Measurements from ENCODE around the gene BIRC6.
"Not testable (repeated sequence)": the region's sequence is repeated elsewhere in the genome, so short reads cannot be mapped to it uniquely, and the experiment has no call there.

BIRC6 gene

DNA sequence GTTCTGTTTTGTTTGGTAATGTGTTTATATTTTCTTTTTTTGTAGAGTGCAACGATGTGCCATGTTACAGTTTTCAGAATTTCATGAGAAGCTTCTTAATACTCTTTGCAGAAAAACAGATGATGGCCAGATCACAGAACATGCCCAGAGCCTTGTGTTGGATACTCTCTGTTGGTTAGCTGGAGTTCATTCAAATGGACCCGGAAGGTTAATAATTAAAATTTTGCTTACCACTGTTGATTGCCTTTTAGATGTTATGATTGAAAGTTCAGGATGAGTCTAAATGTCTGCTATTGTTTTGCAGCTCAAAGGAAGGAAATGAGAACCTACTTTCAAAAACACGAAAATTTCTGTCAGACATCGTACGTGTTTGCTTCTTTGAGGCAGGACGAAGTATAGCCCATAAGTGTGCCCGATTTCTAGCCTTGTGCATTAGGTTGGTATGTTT is 85.2 kb downstream of the BIRC6 start:
- no peak for ATAC-seq (ENCODE audit: low read depth)

DNA sequence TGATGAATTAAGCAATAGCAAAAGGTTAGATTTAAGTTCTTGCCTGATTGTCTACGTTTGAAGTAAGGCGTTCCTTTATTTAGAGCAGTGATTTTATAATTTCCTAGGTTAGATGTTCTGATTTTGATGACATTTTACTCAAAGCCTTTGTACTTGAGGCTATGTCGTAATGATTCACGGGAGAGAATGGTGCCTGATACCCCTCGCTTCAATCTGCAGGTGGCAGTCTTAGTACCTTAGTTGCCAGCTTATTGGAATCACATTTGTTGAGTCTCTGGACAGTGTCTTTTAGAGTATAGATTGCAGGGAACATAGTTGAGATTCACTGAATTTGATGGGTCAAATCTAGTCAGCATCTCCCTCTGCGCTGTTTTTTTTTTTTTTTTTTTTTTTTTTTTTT is 89.5 kb downstream of the BIRC6 start:
- no peak for ATAC-seq (ENCODE audit: low read depth)
- Mint-ChIP-seq H3K4me3 (no peak overlapping the region), H3K27ac (no peak overlapping the region), H3K4me1 (peaks cover 3% of the 10 kb centered on the region), H3K9me3 (no peaks in the 10 kb centered on the region), H3K27me3 (no peaks in the 10 kb centered on the region), H3K36me3 (peaks cover 43% of the 10 kb centered on the region)
- DNase-seq (ENCODE audit: low spot score in 2 of 2): no peak

More for the DNA sequence above, 85.2 kb downstream of the BIRC6 start:
- peaks cover 42% of the 10 kb centered on the region for H3K36me3 Mint-ChIP-seq
- no peaks in the 10 kb centered on the region for H3K27me3 Mint-ChIP-seq
- H3K9me3 Mint-ChIP-seq: no peaks in the 10 kb centered on the region
- DNase-seq (ENCODE audit: low spot score in 2 of 2): no peak
- no peak overlapping the region for H3K27ac Mint-ChIP-seq
- H3K4me3 Mint-ChIP-seq: no peak overlapping the region
- H3K4me1 Mint-ChIP-seq: no peaks in the 10 kb centered on the region

DNA sequence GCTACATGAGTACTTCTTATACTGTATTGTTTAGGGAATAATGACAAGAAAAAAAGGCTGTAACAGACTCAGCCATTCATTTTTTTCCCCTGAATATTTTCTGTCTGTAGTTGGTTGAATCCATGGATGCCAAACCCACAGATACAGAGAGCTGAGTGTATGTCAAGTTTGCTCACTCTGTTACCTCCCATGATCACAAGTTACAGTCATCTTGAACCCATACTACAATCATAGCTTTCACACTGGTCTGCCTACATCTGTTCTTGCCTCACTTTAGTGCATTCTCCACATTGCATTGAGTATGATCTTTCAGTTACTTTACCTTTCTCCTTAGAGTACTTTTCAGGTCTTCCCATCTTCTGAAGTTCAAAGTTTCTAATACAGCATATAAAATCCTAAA is 94.0 kb downstream of the BIRC6 start:
- peaks cover 25% of the 10 kb centered on the region for H3K36me3 Mint-ChIP-seq
- DNase-seq (ENCODE audit: low spot score in 2 of 2) (no peak), ATAC-seq (ENCODE audit: low read depth) (no peak)
- peak overlapping the region; percentile 1 for H3K27ac Mint-ChIP-seq
- no peaks in the 10 kb centered on the region for H3K27me3 Mint-ChIP-seq
- H3K4me3 Mint-ChIP-seq: no peak overlapping the region
- H3K9me3 Mint-ChIP-seq: no peaks in the 10 kb centered on the region
- peaks cover 3% of the 10 kb centered on the region for H3K4me1 Mint-ChIP-seq

DNA sequence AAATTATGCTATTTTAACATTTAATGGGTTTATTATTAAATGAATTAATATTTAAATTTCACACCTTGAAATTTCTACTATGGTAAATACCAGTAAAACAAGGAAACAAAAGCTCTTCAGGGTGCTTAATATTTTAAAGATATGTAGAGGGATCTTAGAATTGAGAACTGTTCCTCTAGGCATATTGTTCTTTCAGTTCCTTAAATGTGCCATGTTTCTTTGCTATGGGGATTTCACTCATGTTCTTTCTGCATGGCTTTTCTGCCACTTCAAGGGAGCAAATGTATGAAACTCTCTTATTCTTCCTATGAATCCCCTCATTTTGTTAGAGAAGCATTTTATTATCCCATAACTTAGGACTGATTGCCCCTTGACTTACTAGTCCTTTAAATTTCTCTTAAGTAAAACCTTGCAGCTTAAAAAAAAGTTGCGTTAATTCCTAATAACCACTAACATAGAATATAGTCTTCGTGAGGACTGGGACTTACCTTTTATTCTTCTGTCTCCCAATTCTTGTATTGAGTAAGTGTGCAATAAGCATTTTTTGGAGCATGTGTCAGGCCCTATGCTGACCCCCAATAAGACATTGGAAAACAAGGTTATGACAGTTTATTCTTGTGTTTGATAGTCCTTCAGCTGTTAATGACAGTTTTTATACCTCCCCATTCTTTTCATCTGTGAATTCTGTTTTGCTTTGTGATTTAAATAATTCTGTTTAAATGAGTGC is 95.7 kb downstream of the BIRC6 start:
- Mint-ChIP-seq H3K4me3 (no peak overlapping the region), H3K36me3 (peaks cover 28% of the 10 kb centered on the region), H3K9me3 (no peaks in the 10 kb centered on the region), H3K4me1 (peaks cover 3% of the 10 kb centered on the region), H3K27ac (no peak overlapping the region), H3K27me3 (no peaks in the 10 kb centered on the region)
- no peak for DNase-seq (ENCODE audit: low spot score in 2 of 2)
- ATAC-seq (ENCODE audit: low read depth): peak; percentile 37

- peaks cover 3% of the 10 kb centered on the region for H3K4me1 Mint-ChIP-seq
- DNase-seq (ENCODE audit: low spot score in 2 of 2) (no peak), ATAC-seq (ENCODE audit: low read depth) (no peak)
- H3K36me3 Mint-ChIP-seq: peaks cover 30% of the 10 kb centered on the region
- no peaks in the 10 kb centered on the region for H3K9me3 Mint-ChIP-seq
- no peaks in the 10 kb centered on the region for H3K27me3 Mint-ChIP-seq
- H3K4me3 Mint-ChIP-seq: no peak overlapping the region
- peak overlapping the region; percentile 45 for H3K27ac Mint-ChIP-seq
These were observed 96.6 kb downstream of the BIRC6 start for GRCh38 chr2:32453242-32454062.

DNA sequence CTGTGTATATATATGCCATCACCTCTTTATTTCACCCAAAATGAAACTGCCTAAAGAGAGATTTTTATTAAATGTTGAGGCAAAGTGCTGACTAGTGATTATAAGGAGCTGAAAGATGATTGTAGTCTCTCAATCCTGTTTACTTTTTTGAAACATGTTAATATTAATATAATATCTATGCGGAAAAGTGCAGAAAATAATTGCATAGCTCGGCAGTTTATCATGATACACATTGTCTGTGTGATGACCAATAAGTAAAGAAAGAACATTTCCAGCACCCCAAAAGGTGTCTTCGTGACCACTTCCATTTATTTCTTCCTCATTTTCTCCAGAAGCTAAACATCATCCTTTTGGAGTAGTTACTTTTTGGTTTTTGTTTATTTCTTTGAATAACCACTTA is 99.0 kb downstream of the BIRC6 start:
- H3K4me1 Mint-ChIP-seq: peaks cover 6% of the 10 kb centered on the region
- H3K4me3 Mint-ChIP-seq: no peak overlapping the region
- ATAC-seq (ENCODE audit: low read depth) (no peak), DNase-seq (ENCODE audit: low spot score in 2 of 2) (no peak)
- peaks cover 22% of the 10 kb centered on the region for H3K36me3 Mint-ChIP-seq
- no peaks in the 10 kb centered on the region for H3K9me3 Mint-ChIP-seq
- peak overlapping the region; percentile 24 for H3K27ac Mint-ChIP-seq
- H3K27me3 Mint-ChIP-seq: no peaks in the 10 kb centered on the region

DNA sequence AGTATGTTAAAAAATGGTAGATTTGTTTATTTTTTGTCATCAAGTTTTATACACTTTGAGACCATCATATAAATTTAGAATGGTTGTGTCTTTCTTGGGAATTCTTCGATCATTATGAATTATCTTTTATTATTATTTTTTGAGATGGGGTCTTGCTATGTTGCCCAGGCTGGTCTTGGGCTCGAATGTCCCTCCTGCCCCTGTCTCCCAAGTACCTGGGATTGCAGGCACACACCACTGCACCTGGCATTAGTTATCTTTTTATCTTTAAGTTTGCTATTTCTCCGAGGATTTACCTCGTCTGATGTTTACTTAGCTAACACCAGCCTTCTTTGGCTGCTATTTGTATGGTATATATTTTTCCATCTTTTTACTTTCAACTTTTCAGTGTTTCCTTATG is 100.0 kb downstream of the BIRC6 start:
- peaks cover 19% of the 10 kb centered on the region for H3K36me3 Mint-ChIP-seq
- H3K27me3 Mint-ChIP-seq: no peaks in the 10 kb centered on the region

GRCh38 chr2:32457814-32458213 is 101.0 kb downstream of the BIRC6 start:
- no peak overlapping the region for H3K27ac Mint-ChIP-seq
- H3K4me1 Mint-ChIP-seq: peaks cover 3% of the 10 kb centered on the region

More for the DNA sequence above, 100.0 kb downstream of the BIRC6 start:
- Mint-ChIP-seq H3K4me1 (peaks cover 3% of the 10 kb centered on the region), H3K9me3 (no peaks in the 10 kb centered on the region), H3K27ac (no peak overlapping the region), H3K4me3 (no peak overlapping the region)
- no peak for DNase-seq (ENCODE audit: low spot score in 2 of 2)
- no peak for ATAC-seq (ENCODE audit: low read depth)

DNA sequence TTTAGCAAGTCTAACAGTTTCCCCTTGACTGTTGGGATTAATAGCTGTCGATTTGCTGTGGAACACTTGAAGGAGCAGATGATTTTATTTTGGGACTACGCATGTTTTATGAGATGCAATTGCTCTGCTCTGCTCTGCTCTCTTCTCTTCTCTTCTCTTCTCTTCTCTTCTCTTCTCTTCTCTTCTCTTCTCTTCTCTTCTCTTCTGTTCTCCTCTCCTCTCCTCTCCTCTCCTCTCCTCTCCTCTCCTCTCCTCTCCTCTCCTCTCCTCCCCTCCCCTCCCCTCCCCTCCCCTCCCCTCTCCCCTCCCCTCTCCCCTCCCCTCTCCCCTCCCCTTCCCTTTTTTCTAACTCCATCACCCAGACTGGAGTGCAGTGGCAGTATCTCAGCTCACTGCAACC is 104.0 kb downstream of the BIRC6 start:
- not testable (repeated sequence) for H3K27me3 Mint-ChIP-seq; H3K27ac Mint-ChIP-seq; H3K4me3 Mint-ChIP-seq; H3K4me1 Mint-ChIP-seq; H3K9me3 Mint-ChIP-seq; DNase-seq (ENCODE audit: low spot score in 2 of 2); ATAC-seq (ENCODE audit: low read depth)
- H3K36me3 Mint-ChIP-seq: peaks cover 24% of the 10 kb centered on the region

More at GRCh38 chr2:32457814-32458213, 101.0 kb downstream of the BIRC6 start:
- H3K9me3 Mint-ChIP-seq: no peaks in the 10 kb centered on the region
- H3K4me3 Mint-ChIP-seq: no peak overlapping the region
- H3K36me3 Mint-ChIP-seq: peaks cover 20% of the 10 kb centered on the region
- H3K27me3 Mint-ChIP-seq: no peaks in the 10 kb centered on the region
- ATAC-seq (ENCODE audit: low read depth) (no peak), DNase-seq (ENCODE audit: low spot score in 2 of 2) (no peak)

GRCh38 chr2:32463110-32463509 is 106.3 kb downstream of the BIRC6 start:
- no peaks in the 10 kb centered on the region for H3K27me3 Mint-ChIP-seq
- no peak overlapping the region for H3K27ac Mint-ChIP-seq
- DNase-seq (ENCODE audit: low spot score in 2 of 2) (no peak), ATAC-seq (ENCODE audit: low read depth) (no peak)
- peaks cover 22% of the 10 kb centered on the region for H3K36me3 Mint-ChIP-seq
- no peak overlapping the region for H3K4me3 Mint-ChIP-seq
- no peaks in the 10 kb centered on the region for H3K9me3 Mint-ChIP-seq
- peaks cover 3% of the 10 kb centered on the region for H3K4me1 Mint-ChIP-seq

DNA sequence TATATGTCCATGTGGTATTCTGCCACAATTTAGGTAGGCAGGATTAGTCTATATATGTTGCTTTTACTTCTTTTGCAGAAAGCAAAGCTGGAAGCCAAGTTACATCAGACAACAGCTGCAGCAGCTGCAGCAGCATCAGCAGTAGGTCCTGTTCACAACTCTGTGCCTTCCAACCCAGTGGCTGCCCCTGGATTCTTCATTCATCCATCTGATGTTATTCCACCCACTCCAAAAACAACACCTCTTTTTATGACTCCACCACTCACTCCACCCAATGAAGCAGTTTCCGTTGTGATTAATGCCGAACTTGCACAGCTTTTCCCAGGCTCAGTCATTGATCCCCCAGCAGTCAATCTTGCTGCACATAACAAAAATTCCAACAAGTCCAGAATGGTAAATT is 107.6 kb downstream of the BIRC6 start:
- no peak overlapping the region for H3K4me3 Mint-ChIP-seq
- H3K27me3 Mint-ChIP-seq: no peaks in the 10 kb centered on the region
- no peak for DNase-seq (ENCODE audit: low spot score in 2 of 2)
- peaks cover 27% of the 10 kb centered on the region for H3K36me3 Mint-ChIP-seq
- no peak overlapping the region for H3K27ac Mint-ChIP-seq
- H3K4me1 Mint-ChIP-seq: no peaks in the 10 kb centered on the region
- no peaks in the 10 kb centered on the region for H3K9me3 Mint-ChIP-seq
- ATAC-seq (ENCODE audit: low read depth): no peak

- H3K27ac Mint-ChIP-seq: peak overlapping the region; percentile 15
These were observed 115.8 kb downstream of the BIRC6 start for GRCh38 chr2:32472605-32473004.

DNA sequence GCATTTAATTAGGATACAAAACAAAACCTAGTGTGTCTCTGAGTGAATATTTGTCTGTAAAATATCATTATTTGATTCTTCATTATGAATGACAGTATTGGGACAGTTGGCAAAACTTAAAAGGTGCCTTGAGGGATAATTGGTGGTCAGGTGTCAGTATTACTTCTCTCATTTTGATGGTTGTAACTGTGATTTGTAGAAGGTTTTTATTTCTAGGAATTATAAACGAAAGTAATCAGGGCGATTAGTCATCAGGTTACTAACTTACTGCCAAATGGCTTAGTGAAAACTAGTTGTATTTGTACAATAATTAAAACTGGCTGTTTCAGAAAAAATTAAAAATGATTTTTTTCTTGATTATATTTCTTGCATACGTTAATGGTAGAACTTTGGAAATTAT is 117.6 kb downstream of the BIRC6 start:
- ATAC-seq (ENCODE audit: low read depth) (no peak), DNase-seq (ENCODE audit: low spot score in 2 of 2) (no peak)
- peaks cover 19% of the 10 kb centered on the region for H3K36me3 Mint-ChIP-seq

More at GRCh38 chr2:32472605-32473004, 115.8 kb downstream of the BIRC6 start:
- Mint-ChIP-seq H3K27me3 (no peaks in the 10 kb centered on the region), H3K4me3 (no peak overlapping the region), H3K9me3 (no peaks in the 10 kb centered on the region), H3K36me3 (peaks cover 23% of the 10 kb centered on the region), H3K4me1 (no peaks in the 10 kb centered on the region)
- no peak for DNase-seq (ENCODE audit: low spot score in 2 of 2)
- ATAC-seq (ENCODE audit: low read depth): no peak

GRCh38 chr2:32478889-32479620 is 122.2 kb downstream of the BIRC6 start:
- ATAC-seq (ENCODE audit: low read depth) (no peak), DNase-seq (ENCODE audit: low spot score in 2 of 2) (no peak)
- no peak overlapping the region for H3K4me3 Mint-ChIP-seq
- H3K27me3 Mint-ChIP-seq: no peaks in the 10 kb centered on the region
- no peaks in the 10 kb centered on the region for H3K4me1 Mint-ChIP-seq
- peaks cover 20% of the 10 kb centered on the region for H3K36me3 Mint-ChIP-seq
- H3K27ac Mint-ChIP-seq: no peak overlapping the region
- no peaks in the 10 kb centered on the region for H3K9me3 Mint-ChIP-seq

More for the DNA sequence above, 117.6 kb downstream of the BIRC6 start:
- H3K27me3 Mint-ChIP-seq: no peaks in the 10 kb centered on the region
- no peak overlapping the region for H3K27ac Mint-ChIP-seq
- no peak overlapping the region for H3K4me3 Mint-ChIP-seq
- H3K4me1 Mint-ChIP-seq: no peaks in the 10 kb centered on the region
- H3K9me3 Mint-ChIP-seq: no peaks in the 10 kb centered on the region

All from memory B cell (primary cell).